Measurements from ENCODE around the gene ROBO2.

The ROBO2 gene

GRCh38 chr3:77052733-77053670, 13.1 kb downstream of the ROBO2 start:
- DNase-seq (ENCODE audit: low spot score) = no peak

GRCh38 chr3:77053795-77054194, 13.9 kb downstream of the ROBO2 start:
- no peak for DNase-seq (ENCODE audit: low spot score)

- no peak for DNase-seq (ENCODE audit: low spot score)
Observed at GRCh38 chr3:77055841-77056341, 16.0 kb downstream of the ROBO2 start.

DNA sequence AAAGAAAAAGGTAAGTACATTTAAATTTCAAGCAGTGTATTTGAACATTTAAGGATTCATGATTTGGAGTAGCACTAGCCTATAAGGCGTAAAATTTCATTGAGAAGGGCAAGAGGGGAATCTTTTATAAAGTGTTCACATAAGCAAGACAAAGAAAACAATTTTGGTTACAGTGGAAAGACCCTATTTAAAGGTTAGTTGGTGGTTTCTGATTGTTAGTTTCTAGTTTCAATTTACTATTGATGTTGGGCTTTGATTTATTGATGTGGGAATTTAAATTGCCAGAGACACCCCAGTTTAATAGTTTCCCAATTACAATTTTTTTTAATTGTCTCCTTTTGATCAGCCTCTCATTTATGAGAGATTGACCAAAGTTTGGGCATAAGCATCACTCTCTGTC, 19.5 kb downstream of the ROBO2 start:
- DNase-seq (ENCODE audit: low spot score) = no peak

GRCh38 chr3:77063423-77063822, 23.5 kb downstream of the ROBO2 start:
- no peak for DNase-seq (ENCODE audit: low spot score)

GRCh38 chr3:77065750-77066149, 25.9 kb downstream of the ROBO2 start:
- DNase-seq (ENCODE audit: low spot score) = no peak

DNA sequence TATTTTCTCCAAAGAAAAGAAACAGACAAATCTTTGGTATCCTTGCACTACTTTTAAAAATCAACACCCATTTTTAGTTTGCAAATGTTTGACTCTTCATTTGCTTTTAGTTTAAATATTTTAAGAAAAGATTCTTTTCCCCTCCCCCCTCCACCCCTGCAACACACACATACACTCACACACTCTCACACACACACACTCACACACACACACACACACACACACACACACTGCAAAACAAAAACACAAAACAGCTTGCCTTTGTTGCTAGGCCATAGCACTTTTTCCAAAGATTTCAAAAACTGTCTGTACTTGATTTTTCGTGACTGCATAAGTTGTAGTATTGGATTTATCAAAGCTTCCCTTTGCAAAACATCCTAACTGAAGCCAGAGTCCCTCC, 26.9 kb downstream of the ROBO2 start:
- no peak for DNase-seq (ENCODE audit: low spot score)

DNA sequence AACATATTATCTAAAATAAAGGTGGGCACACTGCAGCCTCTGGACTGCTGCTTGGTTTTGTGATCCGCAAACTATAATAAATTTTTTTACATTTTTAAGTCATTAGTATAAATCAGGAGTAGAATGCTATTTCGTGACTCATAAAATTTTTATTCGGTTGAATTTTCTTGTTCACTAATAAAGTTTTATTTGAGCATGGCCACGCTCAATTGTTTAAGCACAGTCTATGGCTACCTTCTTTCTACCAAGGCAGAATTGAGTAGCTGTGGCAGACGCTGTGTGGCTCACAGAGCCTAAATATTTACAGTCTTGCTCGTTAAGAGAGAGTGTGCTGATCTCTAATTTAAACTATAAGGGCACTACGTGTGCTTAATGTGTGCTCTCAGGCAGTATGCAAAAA, 28.9 kb downstream of the ROBO2 start:
- no peak for DNase-seq (ENCODE audit: low spot score)

DNA sequence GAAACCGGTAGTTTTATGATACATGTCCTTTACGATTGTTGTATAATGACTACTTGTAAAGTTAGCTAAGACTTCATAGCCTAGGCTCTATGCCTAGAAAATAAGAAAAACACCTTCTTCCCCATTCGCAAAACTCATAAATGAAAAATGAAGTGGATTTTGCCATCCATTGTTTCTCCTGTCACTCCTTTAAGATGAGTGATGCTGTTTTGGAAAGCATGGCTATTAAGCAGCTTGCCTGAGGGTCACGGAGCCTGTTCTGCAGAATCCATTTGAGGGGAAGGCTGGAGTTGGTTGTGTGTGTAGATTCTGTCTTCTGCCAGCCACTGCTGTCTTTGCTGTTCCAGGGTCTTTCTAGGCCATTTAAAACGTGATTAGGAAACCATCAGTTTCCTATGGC, 31.5 kb downstream of the ROBO2 start:
- DNase-seq (ENCODE audit: low spot score) = no peak

- no peak for DNase-seq (ENCODE audit: low spot score)
Observed at GRCh38 chr3:77071809-77072208, 31.9 kb downstream of the ROBO2 start.

GRCh38 chr3:77072232-77072631, 32.3 kb downstream of the ROBO2 start:
- DNase-seq (ENCODE audit: low spot score) = no peak

DNA sequence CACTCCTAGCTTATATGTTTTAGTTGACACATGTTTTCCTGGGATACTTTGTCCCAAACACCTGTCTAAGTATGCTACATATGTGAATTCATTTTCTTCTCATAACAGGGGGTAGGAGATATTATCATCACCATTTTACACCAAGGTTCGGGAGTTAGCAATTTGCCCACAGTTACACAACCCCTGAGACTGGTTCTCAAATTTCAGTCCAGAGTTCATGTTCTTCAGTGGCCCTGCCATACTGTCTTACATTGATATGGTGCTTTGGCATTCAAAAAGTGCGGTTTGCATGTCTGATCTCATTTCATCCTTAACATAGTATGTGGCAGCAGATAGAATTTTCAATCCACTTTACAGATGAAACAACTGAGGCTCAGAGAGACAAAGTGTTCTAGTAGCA, 38.4 kb downstream of the ROBO2 start:
- DNase-seq (ENCODE audit: low spot score) = no peak

- no peak for DNase-seq (ENCODE audit: low spot score)
Observed at GRCh38 chr3:77079988-77080610, 40.2 kb downstream of the ROBO2 start.

GRCh38 chr3:77081240-77081661, 41.4 kb downstream of the ROBO2 start:
- DNase-seq (ENCODE audit: low spot score) = no peak

- DNase-seq (ENCODE audit: low spot score) = no peak
Observed at GRCh38 chr3:77084511-77084910, 44.6 kb downstream of the ROBO2 start.

GRCh38 chr3:77086408-77086807, 46.5 kb downstream of the ROBO2 start:
- no peak for DNase-seq (ENCODE audit: low spot score)

DNA sequence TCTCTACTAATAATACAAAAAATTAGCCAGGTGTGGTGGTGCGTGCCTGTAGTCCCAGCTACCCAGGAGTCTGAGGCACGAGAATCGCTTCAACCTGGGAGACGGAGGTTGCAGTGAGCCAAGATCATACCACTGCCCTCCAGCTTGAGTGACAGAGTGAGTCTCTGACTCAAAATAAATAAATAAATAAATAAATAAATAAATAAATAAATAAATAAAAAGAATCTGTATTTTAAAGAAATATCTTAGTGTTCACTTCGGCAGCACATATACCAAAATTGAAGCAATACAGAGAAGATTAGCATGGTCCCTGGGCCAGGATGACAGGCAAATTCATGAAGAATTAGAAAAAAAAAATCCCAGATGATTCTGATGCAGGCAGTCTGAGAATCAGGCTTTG, 51.9 kb downstream of the ROBO2 start:
- no peak for DNase-seq (ENCODE audit: low spot score)

DNA sequence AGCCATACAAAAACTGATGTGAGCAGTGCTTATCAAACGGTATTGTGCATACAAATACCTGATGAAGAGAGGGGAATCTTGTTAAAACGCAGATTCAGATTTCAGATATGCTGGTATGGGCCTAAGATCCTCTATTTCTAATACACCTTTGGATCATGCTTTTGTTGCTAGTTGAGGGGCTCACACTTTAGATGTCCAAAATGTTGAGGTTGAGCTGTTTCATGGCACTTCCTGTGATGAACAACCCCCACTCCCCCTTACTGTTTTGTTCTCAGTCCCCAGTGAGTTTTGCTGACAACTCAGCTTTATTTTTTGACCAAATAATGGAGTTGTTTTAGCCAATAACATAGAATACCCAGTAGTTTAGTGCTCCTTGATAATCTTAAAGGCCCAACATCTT, 53.2 kb downstream of the ROBO2 start:
- no peak for DNase-seq (ENCODE audit: low spot score)

- no peak for DNase-seq (ENCODE audit: low spot score)
Observed at GRCh38 chr3:77096145-77096544, 56.2 kb downstream of the ROBO2 start.

GRCh38 chr3:77096966-77097890, 57.3 kb downstream of the ROBO2 start:
- DNase-seq (ENCODE audit: low spot score) = peak; percentile 4

DNA sequence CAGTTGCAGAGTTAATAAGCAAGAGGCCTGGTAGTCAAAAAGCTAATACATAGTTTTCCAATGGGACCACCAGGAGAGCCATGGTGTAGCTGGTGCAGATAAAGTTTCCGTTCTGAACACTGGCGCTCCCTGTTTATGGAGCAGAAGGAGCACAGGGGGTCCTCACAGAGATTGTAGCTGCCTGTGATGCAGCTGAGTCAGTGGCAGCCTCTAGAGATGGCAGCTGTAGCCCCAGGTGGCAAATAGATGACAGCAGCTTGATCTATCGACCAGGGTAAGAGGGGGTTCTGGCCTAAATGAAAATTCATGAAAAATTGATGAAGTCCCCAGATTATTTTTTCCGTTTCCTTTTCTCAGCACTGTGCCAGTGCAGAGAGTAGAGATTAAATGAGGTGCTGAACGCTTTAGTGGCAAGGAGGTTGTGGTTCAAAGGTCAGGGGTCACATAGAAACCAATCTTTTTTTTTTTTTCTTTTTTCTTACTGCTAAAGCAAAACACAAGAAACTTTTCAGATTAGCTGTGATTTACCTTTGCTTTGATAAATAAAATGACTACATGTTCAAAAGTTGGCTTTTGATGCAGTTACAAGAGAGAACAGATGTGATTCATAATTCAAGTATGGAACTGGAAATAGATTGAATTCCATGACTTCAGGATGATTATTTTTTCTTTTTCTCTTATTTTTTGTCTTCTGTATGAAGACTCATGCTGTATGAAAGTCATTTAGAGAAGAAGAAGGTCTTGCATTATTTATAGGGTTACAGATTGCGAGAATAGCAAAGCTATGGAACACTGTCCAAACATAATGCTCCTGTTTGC, 63.3 kb downstream of the ROBO2 start:
- no peak for DNase-seq (ENCODE audit: low spot score)

All from kidney capillary endothelial cell (primary cell).